AG20443 (cell line): Measurements from ENCODE around the gene NFATC1.

ENCODE experiments used
- DNase-seq: peaks from one replicate; pipeline ENCODE4 v3.0.0; 2012; ENCODE audit warnings: low spot score, mixed read lengths

NFATC1 gene

DNA sequence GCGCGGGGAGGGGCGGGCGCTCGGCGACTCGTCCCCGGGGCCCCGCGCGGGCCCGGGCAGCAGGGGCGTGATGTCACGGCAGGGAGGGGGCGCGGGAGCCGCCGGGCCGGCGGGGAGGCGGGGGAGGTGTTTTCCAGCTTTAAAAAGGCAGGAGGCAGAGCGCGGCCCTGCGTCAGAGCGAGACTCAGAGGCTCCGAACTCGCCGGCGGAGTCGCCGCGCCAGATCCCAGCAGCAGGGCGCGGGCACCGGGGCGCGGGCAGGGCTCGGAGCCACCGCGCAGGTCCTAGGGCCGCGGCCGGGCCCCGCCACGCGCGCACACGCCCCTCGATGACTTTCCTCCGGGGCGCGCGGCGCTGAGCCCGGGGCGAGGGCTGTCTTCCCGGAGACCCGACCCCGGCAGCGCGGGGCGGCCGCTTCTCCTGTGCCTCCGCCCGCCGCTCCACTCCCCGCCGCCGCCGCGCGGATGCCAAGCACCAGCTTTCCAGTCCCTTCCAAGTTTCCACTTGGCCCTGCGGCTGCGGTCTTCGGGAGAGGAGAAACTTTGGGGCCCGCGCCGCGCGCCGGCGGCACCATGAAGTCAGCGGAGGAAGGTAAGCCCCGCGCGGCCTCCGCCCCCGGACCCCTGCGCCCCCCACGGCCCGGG, at the start of gene NFATC1:
NFATC1 (plus strand) TSS at position 170 of the 644 bp plus-strand sequence; CDS start at position 465, 295 bp downstream.
- peak; percentile 86 for DNase-seq

- DNase-seq, result no peak
Measured at GRCh38 chr18:79345981-79346380, 49.7 kb upstream of the NFATC1 start.

DNA sequence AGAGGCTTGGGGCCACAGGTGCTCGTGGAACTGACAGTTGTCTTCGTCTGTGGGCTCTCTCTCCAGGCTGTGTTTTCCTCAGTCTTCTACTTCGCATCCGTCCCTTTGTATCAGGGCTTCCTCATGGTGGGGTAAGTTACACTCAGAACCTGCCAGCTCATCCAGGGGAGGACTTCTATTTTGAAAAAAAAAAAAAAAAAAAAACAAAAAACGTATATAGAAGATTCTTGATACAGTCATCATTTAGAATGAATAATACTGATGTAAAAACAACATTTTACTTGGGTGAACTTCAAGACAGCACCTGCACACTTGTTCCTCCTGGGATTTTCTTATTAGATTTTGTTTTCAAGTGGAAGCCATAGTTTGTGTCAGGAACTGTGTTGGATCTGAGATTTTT, 47.7 kb upstream of the NFATC1 start:
- DNase-seq, result no peak

DNA sequence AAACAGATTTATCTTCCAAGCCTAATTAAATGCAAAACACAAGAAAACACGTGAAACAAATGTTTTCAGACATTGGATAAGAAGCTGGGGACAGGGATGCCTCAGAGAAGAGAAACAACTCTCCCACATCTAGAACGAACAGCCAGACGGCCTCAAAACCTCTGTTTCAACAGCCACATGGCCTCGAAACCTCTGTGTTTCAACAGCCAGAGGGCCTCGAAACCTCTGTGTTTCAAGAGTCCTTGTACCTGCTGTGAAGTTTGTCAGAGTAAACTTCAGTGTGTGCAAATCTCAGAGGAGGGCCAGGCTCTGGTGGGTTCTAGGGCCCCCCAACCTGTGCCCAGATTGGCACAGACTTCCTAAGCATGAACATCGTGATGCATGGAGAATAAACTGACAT, 43.3 kb upstream of the NFATC1 start:
- DNase-seq, result no peak

- DNase-seq, result peak; percentile 40
Measured at GRCh38 chr18:79353267-79353666, 42.5 kb upstream of the NFATC1 start.

GRCh38 chr18:79354350-79354749, 41.4 kb upstream of the NFATC1 start:
- DNase-seq, result no peak

- no peak for DNase-seq
Measured at GRCh38 chr18:79355433-79356335, 40.0 kb upstream of the NFATC1 start.

- no peak for DNase-seq
Measured at GRCh38 chr18:79356435-79356834, 39.3 kb upstream of the NFATC1 start.

DNA sequence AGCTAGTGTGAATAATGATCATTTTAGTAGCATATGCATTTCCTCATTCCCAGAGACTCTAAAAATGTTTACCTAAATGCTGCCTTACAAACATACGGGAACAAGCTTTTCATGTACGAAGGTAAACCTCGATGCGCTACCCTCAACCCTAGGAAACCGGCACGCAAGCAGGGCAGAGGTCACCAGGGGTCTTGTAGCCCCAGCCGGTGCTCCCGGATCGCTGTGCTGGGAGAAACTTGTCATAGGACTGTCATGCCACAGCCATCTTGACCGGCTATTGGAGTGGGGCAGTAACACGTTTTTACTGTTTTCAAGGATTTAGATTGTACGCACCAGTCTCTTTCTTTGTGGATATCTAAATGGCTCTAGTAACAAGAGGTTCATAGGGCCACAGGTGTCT, 34.8 kb upstream of the NFATC1 start:
- DNase-seq, result no peak

GRCh38 chr18:79361766-79362522, 33.8 kb upstream of the NFATC1 start:
- no peak for DNase-seq

GRCh38 chr18:79365701-79366100, 30.0 kb upstream of the NFATC1 start:
- DNase-seq, result no peak

DNA sequence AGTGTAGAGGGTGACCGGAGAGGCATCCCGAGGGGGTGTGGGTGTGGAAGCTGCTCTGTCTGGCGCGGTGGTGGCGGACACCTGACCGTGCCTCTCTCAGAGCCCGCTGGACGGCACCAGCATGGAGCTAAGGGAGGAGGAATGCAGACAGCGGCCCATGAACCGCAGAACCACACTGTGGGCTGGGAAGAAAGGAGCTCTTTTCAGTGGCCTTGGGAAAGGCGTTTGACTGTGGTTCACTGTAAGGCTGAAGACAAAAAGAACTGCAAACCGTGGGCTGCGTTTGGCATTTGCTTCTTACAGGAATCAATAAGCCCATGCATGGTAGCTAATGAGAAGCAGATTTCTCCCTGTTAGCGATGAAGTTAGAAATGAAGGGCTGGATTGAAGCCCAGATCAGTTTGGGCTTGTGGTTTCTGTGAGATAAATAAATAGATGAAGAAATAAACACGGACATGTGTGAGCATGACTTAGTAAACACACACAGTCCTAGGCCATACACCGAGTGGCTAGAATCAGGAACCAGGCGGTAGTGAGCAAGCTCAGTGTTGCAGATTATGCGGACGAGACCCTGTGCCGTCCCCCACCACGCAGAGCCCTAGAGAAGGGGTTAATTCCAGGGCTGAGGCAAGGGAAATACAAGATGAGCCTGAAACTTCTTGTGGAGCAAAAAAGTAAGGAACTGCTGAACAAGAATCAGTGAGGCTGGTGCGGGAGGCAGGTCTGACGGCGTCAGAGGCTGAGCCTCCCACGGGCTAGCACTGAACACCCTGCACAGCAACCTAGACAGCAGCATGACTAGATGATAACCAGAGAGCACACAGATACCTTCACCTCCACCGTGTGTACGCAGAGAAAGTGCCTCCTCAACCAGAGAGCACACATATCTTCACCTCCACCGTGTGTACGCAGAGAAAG, 29.3 kb upstream of the NFATC1 start:
- DNase-seq, result peak; percentile 86

GRCh38 chr18:79367480-79367879, 28.2 kb upstream of the NFATC1 start:
- DNase-seq, result no peak

GRCh38 chr18:79367989-79368388, 27.7 kb upstream of the NFATC1 start:
- no peak for DNase-seq

GRCh38 chr18:79368681-79369080, 27.0 kb upstream of the NFATC1 start:
- no peak for DNase-seq

- DNase-seq, result no peak
Measured at GRCh38 chr18:79371561-79372121, 24.1 kb upstream of the NFATC1 start.

DNA sequence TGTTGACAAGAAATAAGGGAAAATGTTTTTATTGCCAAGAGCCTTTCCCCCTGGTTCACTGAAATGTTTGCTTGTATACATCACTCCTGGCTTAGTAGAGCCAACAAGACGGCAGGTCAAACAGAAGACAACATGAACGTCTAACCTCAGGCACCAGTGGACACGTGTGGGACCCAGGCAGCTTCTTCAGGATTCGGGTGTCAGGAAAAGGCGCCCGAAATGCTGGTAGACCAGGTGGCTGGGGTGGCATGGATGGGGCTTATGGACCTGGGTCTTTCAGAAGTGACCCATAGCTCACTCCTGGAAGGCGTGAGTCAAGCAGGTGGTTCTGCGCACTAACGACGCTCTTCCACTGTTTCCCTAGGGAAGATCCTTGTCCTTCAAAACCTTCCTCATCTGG, 23.3 kb upstream of the NFATC1 start:
- no peak for DNase-seq

DNA sequence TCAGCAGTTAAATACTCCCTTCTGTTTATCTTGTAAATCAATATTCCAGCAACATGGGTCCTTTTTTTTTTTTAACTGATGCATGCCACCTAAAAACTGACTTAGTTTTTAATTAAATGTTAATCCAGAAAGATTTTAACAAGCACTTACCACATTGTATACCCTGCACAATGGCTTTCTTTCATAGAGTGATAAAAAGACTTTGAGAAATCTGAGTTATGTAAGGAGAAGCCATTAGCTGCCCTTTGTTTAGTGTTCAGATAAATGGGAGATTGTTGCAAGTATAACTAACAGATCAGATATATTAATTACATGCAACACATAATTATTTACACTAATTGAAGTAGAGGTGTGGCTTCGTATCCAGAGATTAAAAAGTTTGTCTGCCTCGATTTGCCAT, 22.7 kb upstream of the NFATC1 start:
- no peak for DNase-seq

- no peak for DNase-seq
Measured at GRCh38 chr18:79373736-79374135, 22.0 kb upstream of the NFATC1 start.

DNA sequence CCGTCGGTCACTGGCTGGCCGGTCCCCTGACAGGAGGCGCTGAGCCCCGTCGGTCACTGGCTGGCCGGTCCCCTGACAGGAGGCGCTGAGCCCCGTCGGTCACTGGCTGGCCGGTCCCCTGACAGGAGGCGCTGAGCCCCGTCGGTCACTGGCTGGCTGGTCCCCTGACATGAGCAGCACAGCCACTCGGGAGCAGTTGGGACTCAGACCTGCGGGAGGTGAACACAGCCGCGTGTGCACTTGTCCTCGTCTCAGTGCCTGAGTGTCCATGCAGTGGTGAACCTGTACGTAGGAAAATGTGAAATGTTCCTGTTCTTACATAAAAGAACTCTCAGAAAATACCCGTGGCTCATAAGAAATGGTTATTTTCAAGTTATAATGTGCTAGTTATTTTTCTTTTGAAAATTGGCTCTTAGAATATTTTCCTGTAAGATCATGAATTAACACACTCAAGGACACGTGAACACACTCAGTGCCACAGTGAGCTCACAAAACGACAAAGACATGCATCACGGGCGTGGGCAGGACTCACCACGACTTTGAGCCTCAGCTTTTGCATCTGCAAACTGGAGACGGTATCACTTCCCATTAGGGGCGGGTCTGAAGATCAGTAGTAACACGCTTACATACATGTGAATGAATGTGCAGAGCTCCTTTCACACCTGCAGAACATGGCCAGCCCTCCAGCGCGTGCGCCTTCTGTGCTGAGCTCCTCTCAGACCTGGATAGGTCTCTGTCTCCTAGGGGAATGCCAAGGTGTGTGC, 21.1 kb upstream of the NFATC1 start:
- no peak for DNase-seq
